ENCODE measurements around the gene EMC8.
"Not testable (repeated sequence)": the region's sequence is repeated elsewhere in the genome, so short reads cannot be mapped to it uniquely, and the experiment has no call there.

EMC8 gene

DNA sequence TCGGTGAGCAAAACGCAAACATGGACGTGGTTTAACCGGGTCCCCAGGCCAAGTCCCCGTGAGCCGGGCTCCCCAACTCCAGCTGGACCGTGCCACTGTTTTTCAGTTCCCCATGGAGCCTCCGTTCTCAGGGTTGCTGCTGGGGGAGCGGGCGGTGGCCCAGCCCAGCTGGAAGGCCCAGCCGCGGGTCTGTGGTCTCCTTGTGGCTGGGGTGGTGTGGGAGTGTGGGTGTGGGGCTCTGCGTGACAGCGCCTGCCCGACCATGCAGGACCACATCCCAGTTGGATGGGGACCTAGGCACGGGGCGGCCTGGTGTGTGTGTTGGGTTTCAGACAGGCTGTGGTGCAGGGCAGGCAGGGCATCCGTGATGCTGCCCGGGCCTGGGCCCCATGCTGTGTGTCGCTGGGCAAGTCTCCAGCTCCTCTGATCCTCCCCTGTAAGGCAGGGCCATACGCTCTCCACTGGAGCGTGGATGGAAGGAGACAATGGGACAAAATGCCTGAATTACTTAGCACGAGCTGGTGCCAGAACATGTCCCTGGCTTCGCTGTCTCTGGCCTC lies 40.4 kb upstream of the EMC8 start:
- no peak overlapping the region for H3K4me3 ChIP-seq (ENCODE audit: low read depth, low read length)
- TF ChIP-seq, protein P1, sequence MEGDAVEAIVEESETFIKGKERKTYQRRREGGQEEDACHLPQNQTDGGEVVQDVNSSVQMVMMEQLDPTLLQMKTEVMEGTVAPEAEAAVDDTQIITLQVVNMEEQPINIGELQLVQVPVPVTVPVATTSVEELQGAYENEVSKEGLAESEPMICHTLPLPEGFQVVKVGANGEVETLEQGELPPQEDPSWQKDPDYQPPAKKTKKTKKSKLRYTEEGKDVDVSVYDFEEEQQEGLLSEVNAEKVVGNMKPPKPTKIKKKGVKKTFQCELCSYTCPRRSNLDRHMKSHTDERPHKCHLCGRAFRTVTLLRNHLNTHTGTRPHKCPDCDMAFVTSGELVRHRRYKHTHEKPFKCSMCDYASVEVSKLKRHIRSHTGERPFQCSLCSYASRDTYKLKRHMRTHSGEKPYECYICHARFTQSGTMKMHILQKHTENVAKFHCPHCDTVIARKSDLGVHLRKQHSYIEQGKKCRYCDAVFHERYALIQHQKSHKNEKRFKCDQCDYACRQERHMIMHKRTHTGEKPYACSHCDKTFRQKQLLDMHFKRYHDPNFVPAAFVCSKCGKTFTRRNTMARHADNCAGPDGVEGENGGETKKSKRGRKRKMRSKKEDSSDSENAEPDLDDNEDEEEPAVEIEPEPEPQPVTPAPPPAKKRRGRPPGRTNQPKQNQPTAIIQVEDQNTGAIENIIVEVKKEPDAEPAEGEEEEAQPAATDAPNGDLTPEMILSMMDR (IDR thresholded peaks at IDR 0.05; ENCODE audit: borderline replicate concordance, insufficient read depth, low read depth, low read length), result no peak

GRCh38 chr16:85838876-85839585 lies 39.7 kb upstream of the EMC8 start:
- H3K4me3 ChIP-seq (ENCODE audit: low read depth, low read length), result no peak overlapping the region
- TF ChIP-seq, protein P1 (IDR thresholded peaks at IDR 0.05; ENCODE audit: borderline replicate concordance, insufficient read depth, low read depth, low read length), result no peak

GRCh38 chr16:85838381-85838780 lies 39.0 kb upstream of the EMC8 start:
- TF ChIP-seq, protein P1 (IDR thresholded peaks at IDR 0.05; ENCODE audit: borderline replicate concordance, insufficient read depth, low read depth, low read length), result no peak
- no peak overlapping the region for H3K4me3 ChIP-seq (ENCODE audit: low read depth, low read length)

DNA sequence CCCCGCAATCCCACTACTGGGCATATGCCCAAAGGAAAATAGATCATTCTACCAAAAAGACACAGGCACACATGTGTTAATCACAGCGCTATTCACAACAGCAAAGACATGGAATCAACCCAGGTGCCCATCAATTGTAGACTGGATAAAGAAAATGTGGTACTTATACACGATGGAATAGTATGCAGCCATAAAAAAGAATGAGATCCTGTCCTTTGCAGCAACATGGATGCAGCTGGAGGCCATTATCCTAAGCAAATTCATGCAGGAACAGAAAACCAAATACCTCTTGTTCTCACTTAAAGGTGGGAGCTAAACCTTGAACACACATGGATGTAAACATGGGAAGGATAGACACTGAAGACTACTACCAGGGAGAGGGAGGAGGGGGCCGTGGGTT lies 38.3 kb upstream of the EMC8 start:
- not testable (repeated sequence) for H3K4me3 ChIP-seq (ENCODE audit: low read depth, low read length)

GRCh38 chr16:85836706-85837582 lies 37.6 kb upstream of the EMC8 start:
- no peak overlapping the region for H3K4me3 ChIP-seq (ENCODE audit: low read depth, low read length)
- TF ChIP-seq, protein P1 (IDR thresholded peaks at IDR 0.05; ENCODE audit: borderline replicate concordance, insufficient read depth, low read depth, low read length), result no peak

DNA sequence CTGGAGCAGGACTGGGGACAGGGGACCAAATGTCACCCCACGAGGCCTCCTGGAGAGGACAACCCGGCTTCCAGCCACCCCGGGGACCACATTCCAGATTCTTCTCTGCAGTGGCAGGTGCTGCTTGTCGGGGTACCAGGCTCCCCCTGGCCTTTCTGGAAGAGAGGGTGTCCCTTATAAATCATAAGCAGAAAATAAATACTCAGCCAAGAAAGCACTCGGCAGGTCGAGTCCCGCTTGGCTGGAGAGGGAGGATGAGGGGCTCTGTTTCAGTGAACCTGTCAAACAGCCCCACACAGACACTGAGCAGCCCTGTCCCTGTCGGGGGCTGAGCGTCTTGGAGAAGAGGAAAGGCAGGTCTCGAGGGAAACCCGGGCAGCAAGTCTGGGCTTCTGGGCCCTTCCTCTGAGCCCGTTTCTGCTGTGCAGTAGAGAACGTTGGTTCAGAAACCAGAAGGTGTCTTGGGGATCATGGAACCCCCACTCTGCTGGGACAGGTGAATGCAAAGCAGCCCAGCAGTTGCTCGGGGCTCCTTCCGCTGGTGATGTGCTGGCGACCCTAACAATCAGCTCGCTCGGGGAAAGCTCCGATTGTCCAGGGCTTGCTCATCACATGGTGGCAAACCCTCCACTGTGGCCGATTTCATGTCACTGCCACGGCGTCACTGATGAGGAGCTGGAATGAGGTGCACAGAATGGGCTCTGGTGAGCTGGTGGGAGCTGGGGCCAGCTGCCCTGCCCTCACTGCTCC lies 36.8 kb upstream of the EMC8 start:
- no peak overlapping the region for H3K4me3 ChIP-seq (ENCODE audit: low read depth, low read length)
- TF ChIP-seq, protein P1 (IDR thresholded peaks at IDR 0.05; ENCODE audit: borderline replicate concordance, insufficient read depth, low read depth, low read length), result no peak

GRCh38 chr16:85835227-85835751 lies 35.9 kb upstream of the EMC8 start:
- TF ChIP-seq, protein P1 (IDR thresholded peaks at IDR 0.05; ENCODE audit: borderline replicate concordance, insufficient read depth, low read depth, low read length), result no peak
- no peak overlapping the region for H3K4me3 ChIP-seq (ENCODE audit: low read depth, low read length)

All from GM12875 (cell line).